HG03571 (cell line): ENCODE results near the gene OCIAD2.
"Not testable (repeated sequence)": the region's sequence is repeated elsewhere in the genome, so short reads cannot be mapped to it uniquely, and the experiment has no call there.

Experiments used
- ATAC-seq: cut with Tn5 transposase; IDR thresholded peaks from one replicate; pipeline ENCODE4 v1.9.1; 2021; ENCODE audit not compliant: unreplicated experiment

Gene OCIAD2

GRCh38 chr4:48906206-48907173, at the start of gene OCIAD2:
TSS of gene OCIAD2 (minus strand) at chr4:48906774. CDS start at chr4:48904549, 2,225 bp downstream.
- ATAC-seq = peak; percentile 95

- no peak for ATAC-seq
Observed at GRCh38 chr4:48954314-48954713, 47.7 kb upstream of the OCIAD2 start.

- no peak for ATAC-seq
Observed at GRCh38 chr4:48949518-48950219, 43.1 kb upstream of the OCIAD2 start.

GRCh38 chr4:48949086-48949485, 42.5 kb upstream of the OCIAD2 start:
- ATAC-seq = no peak

- ATAC-seq = no peak
Observed at GRCh38 chr4:48947731-48948130, 41.2 kb upstream of the OCIAD2 start.

- ATAC-seq = no peak
Observed at GRCh38 chr4:48945981-48946380, 39.4 kb upstream of the OCIAD2 start.

GRCh38 chr4:48944756-48945241, 38.2 kb upstream of the OCIAD2 start:
- no peak for ATAC-seq

- ATAC-seq = no peak
Observed at GRCh38 chr4:48944252-48944651, 37.7 kb upstream of the OCIAD2 start.

- no peak for ATAC-seq
Observed at GRCh38 chr4:48943387-48943786, 36.8 kb upstream of the OCIAD2 start.

- no peak for ATAC-seq
Observed at GRCh38 chr4:48939785-48940184, 33.2 kb upstream of the OCIAD2 start.

- ATAC-seq = no peak
Observed at GRCh38 chr4:48938831-48939230, 32.3 kb upstream of the OCIAD2 start.

- no peak for ATAC-seq
Observed at GRCh38 chr4:48937033-48937432, 30.5 kb upstream of the OCIAD2 start.

- ATAC-seq = no peak
Observed at GRCh38 chr4:48931459-48931858, 24.9 kb upstream of the OCIAD2 start.

GRCh38 chr4:48930654-48931053, 24.1 kb upstream of the OCIAD2 start:
- no peak for ATAC-seq

GRCh38 chr4:48924416-48924815, 17.8 kb upstream of the OCIAD2 start:
- ATAC-seq = no peak

- not testable (repeated sequence) for ATAC-seq
Observed at GRCh38 chr4:48923065-48923464, 16.5 kb upstream of the OCIAD2 start.

GRCh38 chr4:48914311-48914710, 7.7 kb upstream of the OCIAD2 start:
- ATAC-seq = no peak

- ATAC-seq = no peak
Observed at GRCh38 chr4:48913346-48913745, 6.8 kb upstream of the OCIAD2 start.

- no peak for ATAC-seq
Observed at GRCh38 chr4:48912349-48912748, 5.8 kb upstream of the OCIAD2 start.

GRCh38 chr4:48910511-48910910, 3.9 kb upstream of the OCIAD2 start:
- ATAC-seq = no peak

- ATAC-seq = no peak
Observed at GRCh38 chr4:48909697-48910096, 3.1 kb upstream of the OCIAD2 start.

GRCh38 chr4:48908687-48909086, 2.1 kb upstream of the OCIAD2 start:
- ATAC-seq = no peak
